Cardiac fibroblast (primary cell): ENCODE results near the gene ARHGEF5.
"Not testable (repeated sequence)": the region's sequence is repeated elsewhere in the genome, so short reads cannot be mapped to it uniquely, and the experiment has no call there.

Experiments used
- DNase-seq, 2 donors: peaks; one replicate each; pipeline versions ENCODE4 v3.0.0 to v3.0.0-alpha.2; 2010; ENCODE audit warnings: low read depth in 2 of 2
- H3K4me3 ChIP-seq, 2 donors: replicated peaks in 1 of 2; 1 replicate in 1 of 2; 2 replicates in 1 of 2; pipeline ENCODE4 v1.5.1; 2011; ENCODE audit warnings: low read depth in 2 of 2, low read length in 2 of 2, mild to moderate bottlenecking in 2 of 2, moderate library complexity in 1 of 2

ARHGEF5 gene

GRCh38 chr7:144355176-144355822 lies at the start of gene ARHGEF5:
TSS of gene ARHGEF5 (plus strand) at chr7:144355402. CDS start at chr7:144362670, 7,268 bp downstream.
- not testable (repeated sequence) for H3K4me3 ChIP-seq, DNase-seq

GRCh38 chr7:144309702-144310101 lies 45.5 kb upstream of the ARHGEF5 start:
- H3K4me3 ChIP-seq, DNase-seq: not testable (repeated sequence)

GRCh38 chr7:144311218-144311617 lies 44.0 kb upstream of the ARHGEF5 start:
- not testable (repeated sequence) for H3K4me3 ChIP-seq, DNase-seq

GRCh38 chr7:144311872-144312469 lies 43.2 kb upstream of the ARHGEF5 start, which contains the start of gene OR2A1:
TSS of gene OR2A1 (plus strand) at chr7:144312419. CDS start at chr7:144318125, 5,706 bp downstream.
- H3K4me3 ChIP-seq, DNase-seq: not testable (repeated sequence)

GRCh38 chr7:144317537-144317936 lies 37.7 kb upstream of the ARHGEF5 start:
- DNase-seq, H3K4me3 ChIP-seq: not testable (repeated sequence)

- not testable (repeated sequence) for DNase-seq, H3K4me3 ChIP-seq
Measured at GRCh38 chr7:144319547-144319946, 35.7 kb upstream of the ARHGEF5 start.

GRCh38 chr7:144321677-144322206 lies 33.5 kb upstream of the ARHGEF5 start:
- not testable (repeated sequence) for DNase-seq, H3K4me3 ChIP-seq

GRCh38 chr7:144323359-144323758 lies 31.8 kb upstream of the ARHGEF5 start:
- not testable (repeated sequence) for DNase-seq

GRCh38 chr7:144325868-144326267 lies 29.3 kb upstream of the ARHGEF5 start:
- not testable (repeated sequence) for DNase-seq, H3K4me3 ChIP-seq

More at GRCh38 chr7:144323359-144323758, 31.8 kb upstream of the ARHGEF5 start:
- not testable (repeated sequence) for H3K4me3 ChIP-seq

GRCh38 chr7:144330044-144330443 lies 25.2 kb upstream of the ARHGEF5 start:
- not testable (repeated sequence) for DNase-seq, H3K4me3 ChIP-seq

- not testable (repeated sequence) for H3K4me3 ChIP-seq, DNase-seq
Measured at GRCh38 chr7:144331221-144331995, 23.8 kb upstream of the ARHGEF5 start.

GRCh38 chr7:144331996-144332288 lies 23.3 kb upstream of the ARHGEF5 start:
- not testable (repeated sequence) for H3K4me3 ChIP-seq, DNase-seq

GRCh38 chr7:144348625-144349024 lies 6.6 kb upstream of the ARHGEF5 start:
- not testable (repeated sequence) for DNase-seq, H3K4me3 ChIP-seq

GRCh38 chr7:144351667-144352066 lies 3.5 kb upstream of the ARHGEF5 start:
- H3K4me3 ChIP-seq, DNase-seq: not testable (repeated sequence)

GRCh38 chr7:144356185-144356584 lies 983 bp downstream of the ARHGEF5 start:
- not testable (repeated sequence) for H3K4me3 ChIP-seq, DNase-seq

GRCh38 chr7:144356860-144357259 lies 1.7 kb downstream of the ARHGEF5 start:
- DNase-seq, H3K4me3 ChIP-seq: not testable (repeated sequence)

- DNase-seq, H3K4me3 ChIP-seq: not testable (repeated sequence)
Measured at GRCh38 chr7:144362061-144362460, 6.9 kb downstream of the ARHGEF5 start.

GRCh38 chr7:144365523-144365922 lies 10.3 kb downstream of the ARHGEF5 start:
- H3K4me3 ChIP-seq, DNase-seq: not testable (repeated sequence)
